Measurements from ENCODE around the gene ARRB1.

ARRB1 gene

DNA sequence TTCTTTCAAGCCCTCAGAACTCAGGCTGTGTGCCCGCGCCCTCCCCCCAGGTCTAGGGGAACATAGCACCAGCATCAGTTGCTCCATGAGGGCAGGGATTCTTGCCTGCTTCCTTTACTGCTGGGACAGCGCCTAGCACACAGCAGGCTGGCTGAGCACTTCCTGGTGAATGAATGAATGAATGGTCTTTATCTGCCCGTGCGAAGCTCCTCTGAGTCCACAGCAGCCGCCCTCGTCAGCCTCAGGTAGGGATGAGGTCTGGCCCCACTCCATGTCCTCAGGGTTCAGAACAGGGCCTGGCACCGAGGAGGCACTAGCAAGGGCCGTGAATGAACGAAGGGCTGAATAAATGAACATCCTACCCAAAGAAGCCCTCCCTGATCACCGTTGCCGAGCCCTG, 27.3 kb downstream of the ARRB1 start:
- H3K27me3 ChIP-seq (ENCODE audit: control insufficient read depth in 1 of 2, insufficient read depth in 2 of 2, low read length in 2 of 2) = no peaks in the 10 kb centered on the region
- H3K4me3 ChIP-seq (ENCODE audit: low read depth in 1 of 2, low read length in 2 of 2) = peak overlapping the region in 1 of 2 donors; percentile 16
- H3K9ac ChIP-seq (ENCODE audit: low read depth in 1 of 2, low read length in 2 of 2) = peak overlapping the region; percentile 32 to 57
- H3K27ac ChIP-seq (ENCODE audit: low read depth, low read length) = peak overlapping the region; percentile 77
- peaks cover 0 to 11% of the 10 kb centered on the region in 2 donors for H3K36me3 ChIP-seq (ENCODE audit: control insufficient read depth in 1 of 2, insufficient read depth in 2 of 2, low read length in 2 of 2)
- no peaks in the 10 kb centered on the region for H3K9me3 ChIP-seq (ENCODE audit: control insufficient read depth in 1 of 2, low read length in 2 of 2)
- H3K4me1 ChIP-seq (ENCODE audit: control insufficient read depth in 1 of 2, insufficient read depth in 2 of 2, low read length in 2 of 2) = peaks cover 65 to 72% of the 10 kb centered on the region in 2 donors

- no peaks in the 10 kb centered on the region for H3K27me3 ChIP-seq (ENCODE audit: control insufficient read depth in 1 of 2, insufficient read depth in 2 of 2, low read length in 2 of 2)
- peak overlapping the region; percentile 77 for H3K27ac ChIP-seq (ENCODE audit: low read depth, low read length)
- peaks cover 64 to 72% of the 10 kb centered on the region in 2 donors for H3K4me1 ChIP-seq (ENCODE audit: control insufficient read depth in 1 of 2, insufficient read depth in 2 of 2, low read length in 2 of 2)
- peak overlapping the region in 1 of 2 donors; percentile 25 for H3K9ac ChIP-seq (ENCODE audit: low read depth in 1 of 2, low read length in 2 of 2)
- H3K36me3 ChIP-seq (ENCODE audit: control insufficient read depth in 1 of 2, insufficient read depth in 2 of 2, low read length in 2 of 2) = peaks cover 0 to 11% of the 10 kb centered on the region in 2 donors
- no peaks in the 10 kb centered on the region for H3K9me3 ChIP-seq (ENCODE audit: control insufficient read depth in 1 of 2, low read length in 2 of 2)
- peak overlapping the region in 1 of 2 donors; percentile 16 for H3K4me3 ChIP-seq (ENCODE audit: low read depth in 1 of 2, low read length in 2 of 2)
Measured at GRCh38 chr11:75323609-75324008, 27.9 kb downstream of the ARRB1 start.

DNA sequence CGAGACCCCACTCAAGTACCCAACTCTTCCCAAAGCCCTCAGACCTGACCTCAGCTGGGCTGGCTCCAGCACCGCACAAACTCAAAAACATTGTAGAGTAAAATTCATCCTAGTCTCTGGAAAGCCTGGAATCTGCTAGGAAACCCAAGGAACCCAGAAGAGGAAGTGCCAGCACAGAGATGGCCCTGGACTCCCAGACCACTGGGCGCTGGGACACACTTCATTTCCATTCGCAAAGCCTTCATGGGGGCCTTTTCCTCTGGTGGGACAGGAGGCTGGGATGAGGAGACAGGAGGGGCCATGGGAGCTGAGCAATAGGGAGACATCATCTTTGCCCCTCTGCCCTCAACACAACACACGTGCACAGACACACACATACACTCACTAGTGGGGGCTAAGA, 30.8 kb downstream of the ARRB1 start:
- H3K4me1 ChIP-seq (ENCODE audit: control insufficient read depth in 1 of 2, insufficient read depth in 2 of 2, low read length in 2 of 2) = peaks cover 55 to 66% of the 10 kb centered on the region in 2 donors
- H3K9ac ChIP-seq (ENCODE audit: low read depth in 1 of 2, low read length in 2 of 2) = peak overlapping the region; percentile 20 to 40
- H3K9me3 ChIP-seq (ENCODE audit: control insufficient read depth in 1 of 2, low read length in 2 of 2) = no peaks in the 10 kb centered on the region
- H3K4me3 ChIP-seq (ENCODE audit: low read depth in 1 of 2, low read length in 2 of 2) = no peak overlapping the region
- H3K36me3 ChIP-seq (ENCODE audit: control insufficient read depth in 1 of 2, insufficient read depth in 2 of 2, low read length in 2 of 2) = peaks cover 0 to 5% of the 10 kb centered on the region in 2 donors
- H3K27ac ChIP-seq (ENCODE audit: low read depth, low read length) = no peak overlapping the region
- no peaks in the 10 kb centered on the region for H3K27me3 ChIP-seq (ENCODE audit: control insufficient read depth in 1 of 2, insufficient read depth in 2 of 2, low read length in 2 of 2)

DNA sequence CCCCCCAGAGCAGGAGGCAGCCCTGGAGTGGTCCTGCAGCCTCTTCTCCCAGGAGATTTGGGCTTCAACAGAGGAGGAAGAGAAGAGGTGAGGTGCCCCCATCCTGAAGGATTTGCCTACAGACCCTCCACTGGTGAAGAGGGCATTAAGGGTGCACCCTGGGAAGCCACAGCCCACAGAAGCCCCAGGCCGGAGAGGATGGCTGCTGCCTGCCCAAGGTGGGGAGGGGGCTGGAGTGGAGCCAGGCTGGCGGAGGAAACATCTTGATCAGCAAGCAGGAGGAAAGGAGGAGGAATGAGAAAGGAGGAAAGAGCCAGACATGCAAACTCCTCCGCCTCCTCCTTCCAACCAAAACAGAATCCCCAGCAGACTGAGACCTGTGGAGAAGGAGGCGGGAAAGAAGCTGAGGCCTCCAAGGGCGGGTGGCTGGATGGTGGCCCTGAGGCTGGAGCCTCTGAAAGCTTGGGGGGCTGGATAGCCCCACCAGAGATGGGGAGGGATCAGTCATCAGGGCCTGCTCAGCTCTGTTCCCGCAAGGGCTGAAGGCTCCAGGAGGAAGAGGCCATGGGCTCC, 31.3 kb downstream of the ARRB1 start:
- peaks cover 53 to 66% of the 10 kb centered on the region in 2 donors for H3K4me1 ChIP-seq (ENCODE audit: control insufficient read depth in 1 of 2, insufficient read depth in 2 of 2, low read length in 2 of 2)
- H3K4me3 ChIP-seq (ENCODE audit: low read depth in 1 of 2, low read length in 2 of 2) = no peak overlapping the region
- peak overlapping the region; percentile 20 to 40 for H3K9ac ChIP-seq (ENCODE audit: low read depth in 1 of 2, low read length in 2 of 2)
- H3K27ac ChIP-seq (ENCODE audit: low read depth, low read length) = peak overlapping the region; percentile 35
- no peaks in the 10 kb centered on the region for H3K27me3 ChIP-seq (ENCODE audit: control insufficient read depth in 1 of 2, insufficient read depth in 2 of 2, low read length in 2 of 2)
- no peaks in the 10 kb centered on the region for H3K9me3 ChIP-seq (ENCODE audit: control insufficient read depth in 1 of 2, low read length in 2 of 2)
- peaks cover 0 to 4% of the 10 kb centered on the region in 2 donors for H3K36me3 ChIP-seq (ENCODE audit: control insufficient read depth in 1 of 2, insufficient read depth in 2 of 2, low read length in 2 of 2)

- peaks cover 0 to 2% of the 10 kb centered on the region in 2 donors for H3K36me3 ChIP-seq (ENCODE audit: control insufficient read depth in 1 of 2, insufficient read depth in 2 of 2, low read length in 2 of 2)
- peaks cover 55 to 63% of the 10 kb centered on the region in 2 donors for H3K4me1 ChIP-seq (ENCODE audit: control insufficient read depth in 1 of 2, insufficient read depth in 2 of 2, low read length in 2 of 2)
- H3K9ac ChIP-seq (ENCODE audit: low read depth in 1 of 2, low read length in 2 of 2) = peak overlapping the region; percentile 40 to 52
- H3K9me3 ChIP-seq (ENCODE audit: control insufficient read depth in 1 of 2, low read length in 2 of 2) = no peaks in the 10 kb centered on the region
- peak overlapping the region; percentile 82 for H3K27ac ChIP-seq (ENCODE audit: low read depth, low read length)
- no peaks in the 10 kb centered on the region for H3K27me3 ChIP-seq (ENCODE audit: control insufficient read depth in 1 of 2, insufficient read depth in 2 of 2, low read length in 2 of 2)
- H3K4me3 ChIP-seq (ENCODE audit: low read depth in 1 of 2, low read length in 2 of 2) = peak overlapping the region in 1 of 2 donors; percentile 25
Measured at GRCh38 chr11:75319035-75319877, 32.2 kb downstream of the ARRB1 start.

GRCh38 chr11:75317446-75318122, 33.9 kb downstream of the ARRB1 start:
- H3K9me3 ChIP-seq (ENCODE audit: control insufficient read depth in 1 of 2, low read length in 2 of 2) = no peaks in the 10 kb centered on the region
- no peaks in the 10 kb centered on the region for H3K27me3 ChIP-seq (ENCODE audit: control insufficient read depth in 1 of 2, insufficient read depth in 2 of 2, low read length in 2 of 2)
- peak overlapping the region in 1 of 2 donors; percentile 7 for H3K9ac ChIP-seq (ENCODE audit: low read depth in 1 of 2, low read length in 2 of 2)
- H3K4me1 ChIP-seq (ENCODE audit: control insufficient read depth in 1 of 2, insufficient read depth in 2 of 2, low read length in 2 of 2) = peaks cover 53 to 64% of the 10 kb centered on the region in 2 donors
- H3K27ac ChIP-seq (ENCODE audit: low read depth, low read length) = no peak overlapping the region
- no peaks in the 10 kb centered on the region for H3K36me3 ChIP-seq (ENCODE audit: control insufficient read depth in 1 of 2, insufficient read depth in 2 of 2, low read length in 2 of 2)
- no peak overlapping the region for H3K4me3 ChIP-seq (ENCODE audit: low read depth in 1 of 2, low read length in 2 of 2)

DNA sequence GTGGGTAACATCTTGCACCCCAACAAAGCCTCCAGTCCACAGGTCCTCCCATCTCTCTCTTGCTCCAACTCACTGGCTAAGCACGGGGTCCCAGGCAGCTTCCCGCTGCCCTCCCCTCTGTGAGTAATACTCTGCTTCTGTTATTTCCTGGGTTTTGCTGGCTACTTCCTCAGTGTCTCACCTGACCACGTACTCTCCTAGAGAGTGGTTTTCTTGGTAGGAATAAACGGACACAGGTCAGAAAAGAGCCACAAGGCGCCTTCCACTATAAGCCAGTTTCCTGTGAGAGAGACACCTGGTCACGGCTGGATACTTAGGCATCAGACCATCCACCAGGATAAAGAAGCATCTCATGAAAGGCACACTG, 36.0 kb downstream of the ARRB1 start:
- H3K36me3 ChIP-seq (ENCODE audit: control insufficient read depth in 1 of 2, insufficient read depth in 2 of 2, low read length in 2 of 2) = peaks cover 0 to 5% of the 10 kb centered on the region in 2 donors
- H3K9me3 ChIP-seq (ENCODE audit: control insufficient read depth in 1 of 2, low read length in 2 of 2) = no peaks in the 10 kb centered on the region
- peaks cover 61 to 63% of the 10 kb centered on the region in 2 donors for H3K4me1 ChIP-seq (ENCODE audit: control insufficient read depth in 1 of 2, insufficient read depth in 2 of 2, low read length in 2 of 2)
- H3K27ac ChIP-seq (ENCODE audit: low read depth, low read length) = no peak overlapping the region
- no peak overlapping the region for H3K4me3 ChIP-seq (ENCODE audit: low read depth in 1 of 2, low read length in 2 of 2)
- no peaks in the 10 kb centered on the region for H3K27me3 ChIP-seq (ENCODE audit: control insufficient read depth in 1 of 2, insufficient read depth in 2 of 2, low read length in 2 of 2)
- no peak overlapping the region for H3K9ac ChIP-seq (ENCODE audit: low read depth in 1 of 2, low read length in 2 of 2)

DNA sequence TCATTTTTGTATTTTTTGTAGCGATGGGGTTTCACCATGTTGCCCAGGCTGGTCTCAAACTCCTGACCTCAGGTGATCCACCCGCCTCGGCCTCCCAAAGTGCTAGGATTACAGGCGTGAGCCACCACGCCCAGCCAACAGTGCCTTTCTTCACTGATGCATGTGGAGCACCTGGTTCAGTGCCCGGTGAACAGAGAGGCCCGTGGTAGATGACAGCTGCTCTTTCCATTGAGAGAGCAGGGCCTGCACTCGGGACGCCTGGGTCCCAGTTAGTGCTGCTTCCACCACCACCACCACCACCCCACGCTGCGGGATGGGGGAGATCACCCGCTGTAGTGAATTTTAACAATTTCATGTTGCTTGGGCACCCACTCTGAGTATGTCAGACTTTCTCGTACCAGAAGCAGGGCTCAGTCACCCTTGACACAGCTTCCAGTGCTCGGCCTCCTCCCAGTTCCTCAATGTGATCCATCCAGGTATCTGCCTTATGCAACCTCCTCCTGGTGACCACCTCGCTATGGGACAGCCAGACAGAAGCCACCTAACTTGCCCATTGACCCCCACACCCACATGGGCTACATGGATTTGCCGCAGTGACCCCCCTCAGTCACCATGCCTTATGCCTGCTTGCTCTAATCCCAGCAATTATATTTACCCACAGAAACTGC, 36.6 kb downstream of the ARRB1 start:
- Histone ChIP-seq H3K4me3 (ENCODE audit: low read depth in 1 of 2, low read length in 2 of 2) (no peak overlapping the region), H3K9ac (ENCODE audit: low read depth in 1 of 2, low read length in 2 of 2) (no peak overlapping the region), H3K9me3 (ENCODE audit: control insufficient read depth in 1 of 2, low read length in 2 of 2) (no peaks in the 10 kb centered on the region), H3K36me3 (ENCODE audit: control insufficient read depth in 1 of 2, insufficient read depth in 2 of 2, low read length in 2 of 2) (peaks cover 0 to 11% of the 10 kb centered on the region in 2 donors), H3K27ac (ENCODE audit: low read depth, low read length) (no peak overlapping the region), H3K4me1 (ENCODE audit: control insufficient read depth in 1 of 2, insufficient read depth in 2 of 2, low read length in 2 of 2) (peaks cover 57 to 58% of the 10 kb centered on the region in 2 donors), H3K27me3 (ENCODE audit: control insufficient read depth in 1 of 2, insufficient read depth in 2 of 2, low read length in 2 of 2) (no peaks in the 10 kb centered on the region)

DNA sequence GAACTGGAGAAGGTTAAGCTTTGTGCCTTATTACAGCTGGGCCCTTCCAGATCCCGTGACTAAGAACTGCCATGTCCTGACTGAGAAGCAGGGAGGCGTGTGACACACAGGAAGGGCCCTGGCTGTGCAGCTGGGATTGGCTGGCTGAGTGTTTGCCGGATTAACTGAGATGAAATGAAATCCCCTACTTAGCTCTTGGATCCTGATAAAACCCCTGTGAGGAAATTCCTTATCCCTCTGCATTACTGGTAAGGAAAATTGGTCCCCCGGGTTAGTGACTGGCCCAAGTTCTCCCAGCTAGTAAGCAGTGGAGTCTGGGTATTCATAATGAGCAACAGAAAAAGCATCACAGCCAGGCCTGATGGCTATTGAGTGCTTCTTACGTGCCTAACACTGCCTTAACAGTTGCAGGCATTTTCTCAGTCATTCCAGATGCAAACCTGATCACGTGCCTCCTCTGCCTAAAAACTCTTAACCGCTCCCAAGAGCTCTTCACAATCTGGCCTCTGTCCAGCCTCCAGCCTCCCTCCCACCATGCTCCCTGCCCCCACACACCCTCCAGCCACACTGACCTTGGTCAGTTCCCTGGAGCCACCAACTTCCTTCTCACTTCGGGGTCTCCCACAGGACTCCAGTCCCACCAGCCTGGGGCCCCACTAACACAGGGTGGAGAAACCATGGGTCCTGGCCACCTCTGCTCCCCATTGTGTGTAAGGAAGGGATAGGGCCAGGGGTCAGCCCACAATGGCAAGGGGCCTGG, 37.8 kb downstream of the ARRB1 start:
- Histone ChIP-seq H3K9me3 (ENCODE audit: control insufficient read depth in 1 of 2, low read length in 2 of 2) (no peaks in the 10 kb centered on the region), H3K4me1 (ENCODE audit: control insufficient read depth in 1 of 2, insufficient read depth in 2 of 2, low read length in 2 of 2) (peaks cover 46% of the 10 kb centered on the region in 2 donors), H3K36me3 (ENCODE audit: control insufficient read depth in 1 of 2, insufficient read depth in 2 of 2, low read length in 2 of 2) (peaks cover 0 to 20% of the 10 kb centered on the region in 2 donors), H3K27ac (ENCODE audit: low read depth, low read length) (peak overlapping the region; percentile 23), H3K4me3 (ENCODE audit: low read depth in 1 of 2, low read length in 2 of 2) (no peak overlapping the region), H3K27me3 (ENCODE audit: control insufficient read depth in 1 of 2, insufficient read depth in 2 of 2, low read length in 2 of 2) (no peaks in the 10 kb centered on the region), H3K9ac (ENCODE audit: low read depth in 1 of 2, low read length in 2 of 2) (no peak overlapping the region)
